ENCODE data around the gene RAB3A.
"Not testable (repeated sequence)": the region's sequence is repeated elsewhere in the genome, so short reads cannot be mapped to it uniquely, and the experiment has no call there.

Gene RAB3A

DNA sequence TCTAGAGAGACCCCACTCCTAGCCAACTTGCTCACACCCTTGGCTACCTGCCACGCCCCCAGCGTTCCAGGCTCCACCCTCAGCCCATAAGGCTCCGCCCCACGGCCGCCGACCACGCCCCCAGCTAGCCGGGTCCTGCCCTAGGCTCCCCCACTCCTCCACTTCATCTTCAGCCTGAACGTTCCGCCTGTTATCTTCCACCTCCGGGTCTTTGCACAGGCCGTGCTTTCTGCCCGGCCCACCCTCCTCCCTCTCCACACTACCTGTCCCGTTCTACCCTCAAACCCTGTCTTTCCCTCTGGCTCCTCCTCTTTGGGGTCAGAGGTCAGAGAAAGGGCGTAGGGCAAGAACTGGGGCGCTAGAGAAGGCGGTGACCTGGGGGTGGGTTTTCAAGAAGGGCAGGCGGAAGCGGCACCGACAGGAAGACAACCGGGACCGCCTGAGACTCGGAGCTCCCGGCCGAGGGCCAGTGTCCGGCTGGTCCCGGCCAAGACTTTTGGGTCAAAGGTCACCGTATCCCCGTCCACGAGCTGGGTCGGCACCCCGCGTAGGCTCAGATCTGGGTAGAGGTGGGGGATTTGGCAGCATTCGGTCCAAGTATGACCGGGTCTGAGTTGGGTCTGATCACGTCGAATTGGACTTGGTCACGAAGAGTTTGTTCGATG is 20.1 kb upstream of the RAB3A start:
- peak in 1 of 2 experiments; percentile 31 for DNase-seq (ENCODE audit: low read depth in 2 of 2)

DNA sequence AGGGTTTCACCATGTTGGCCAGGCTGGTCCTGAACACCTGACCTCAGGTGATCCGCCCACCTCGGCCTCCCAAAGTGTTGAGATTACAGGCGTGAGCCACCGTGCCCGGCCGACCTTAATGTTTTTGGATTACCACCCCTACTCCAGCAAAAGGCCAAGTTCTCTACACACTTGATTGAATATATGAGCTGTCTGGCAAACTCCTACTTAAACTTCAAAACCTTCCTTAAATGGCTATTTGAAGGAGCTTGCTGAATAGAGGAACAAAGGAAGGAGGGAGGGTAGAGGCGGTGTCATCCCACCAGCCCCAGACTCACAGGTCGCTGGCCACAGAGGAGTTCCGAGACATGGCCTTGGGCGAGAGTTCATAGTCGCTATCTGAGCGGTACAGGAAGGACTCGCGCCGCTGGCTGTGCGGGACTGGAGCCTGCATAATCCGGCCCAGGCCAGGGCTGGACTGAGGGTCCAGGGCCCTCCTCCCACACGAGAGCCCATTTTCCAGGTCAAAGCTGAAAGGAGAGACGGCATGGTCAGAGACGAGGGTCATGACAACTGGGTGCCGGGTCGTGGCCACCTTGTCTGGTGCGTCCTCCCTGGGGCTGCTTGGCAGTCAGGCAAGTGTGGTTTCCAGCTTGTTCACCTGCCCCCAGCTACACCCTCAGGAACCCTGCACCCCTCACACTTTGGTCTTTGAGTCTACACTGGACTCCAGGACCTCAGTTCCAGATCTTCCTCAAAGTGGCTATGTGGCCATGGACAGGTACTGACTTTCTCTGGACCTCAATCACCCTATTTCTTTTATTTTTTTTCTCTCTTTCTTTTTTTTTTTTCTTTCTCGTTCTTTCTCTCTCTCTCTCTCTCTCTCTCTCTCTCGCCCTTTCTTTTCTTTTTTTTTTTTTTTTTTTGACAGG is 18.2 kb upstream of the RAB3A start:
- DNase-seq (ENCODE audit: low read depth in 2 of 2) = no peak

DNA sequence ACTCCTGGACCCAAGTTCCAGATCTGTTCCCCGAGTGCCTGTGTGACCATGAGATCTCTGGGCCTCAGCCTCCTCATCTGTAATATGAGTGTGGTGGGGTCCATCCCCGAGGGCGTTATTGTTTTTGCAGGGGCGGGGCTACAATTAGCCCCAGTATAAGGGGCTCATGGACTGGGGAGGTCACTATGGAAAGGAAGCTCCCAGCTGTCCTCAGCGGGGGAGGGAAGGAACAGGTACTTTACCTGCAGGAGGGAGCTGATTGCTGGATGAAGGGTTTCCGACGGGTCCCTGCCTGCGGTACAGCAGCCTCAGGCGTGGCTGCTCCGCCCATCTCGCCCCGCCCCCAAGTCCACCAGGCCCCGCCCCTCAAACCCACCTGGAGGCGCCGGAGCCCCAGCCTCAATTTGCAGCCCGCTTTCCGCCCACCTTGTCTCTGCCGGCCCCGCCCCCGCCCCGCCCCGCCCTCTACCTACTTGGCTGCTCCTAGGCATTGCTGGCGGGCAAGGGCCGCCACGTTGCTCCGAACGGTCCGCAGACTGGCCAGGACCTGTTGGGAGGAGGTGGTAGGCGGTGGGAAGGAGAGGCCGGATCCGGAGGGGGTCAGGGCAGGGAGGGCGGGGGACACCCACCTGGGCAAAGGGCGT is 16.9 kb upstream of the RAB3A start:
- no peak for DNase-seq (ENCODE audit: low read depth in 2 of 2)

DNA sequence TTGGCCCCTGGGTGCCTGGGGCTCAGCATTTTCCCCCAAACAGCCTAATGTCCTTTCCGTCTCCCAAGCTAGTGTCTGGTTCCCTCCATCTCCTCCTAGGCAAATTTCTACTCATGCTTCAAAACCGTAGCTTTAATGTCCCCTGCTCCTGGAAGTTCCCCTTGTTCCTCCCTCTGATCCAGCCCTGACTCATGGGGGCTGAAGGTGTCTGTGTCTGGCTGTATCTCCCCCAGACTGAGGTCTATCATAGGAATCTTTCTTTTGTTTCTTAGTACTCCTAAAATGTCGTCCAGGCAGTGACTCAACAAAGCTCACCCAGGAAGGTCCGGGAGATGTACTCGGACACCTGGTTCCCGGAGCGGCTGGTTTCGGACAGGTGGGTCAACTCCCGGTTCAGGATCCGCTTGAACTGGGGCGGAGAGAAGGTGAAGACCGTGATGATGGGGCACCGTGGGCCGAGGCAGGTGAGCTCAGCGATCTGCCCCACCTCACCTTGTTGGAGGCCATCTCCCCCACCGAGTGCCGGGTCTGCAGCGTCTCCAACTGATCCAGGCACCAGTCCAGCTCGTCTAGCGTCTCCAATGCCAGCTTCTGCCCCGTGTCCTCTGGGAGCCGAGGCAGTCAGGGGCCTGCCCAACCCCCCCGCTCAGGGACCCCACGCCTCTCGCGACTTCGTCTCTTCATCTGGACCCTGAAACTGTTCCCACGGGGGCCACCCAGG is 16.2 kb upstream of the RAB3A start:
- DNase-seq (ENCODE audit: low read depth in 2 of 2) = no peak

DNA sequence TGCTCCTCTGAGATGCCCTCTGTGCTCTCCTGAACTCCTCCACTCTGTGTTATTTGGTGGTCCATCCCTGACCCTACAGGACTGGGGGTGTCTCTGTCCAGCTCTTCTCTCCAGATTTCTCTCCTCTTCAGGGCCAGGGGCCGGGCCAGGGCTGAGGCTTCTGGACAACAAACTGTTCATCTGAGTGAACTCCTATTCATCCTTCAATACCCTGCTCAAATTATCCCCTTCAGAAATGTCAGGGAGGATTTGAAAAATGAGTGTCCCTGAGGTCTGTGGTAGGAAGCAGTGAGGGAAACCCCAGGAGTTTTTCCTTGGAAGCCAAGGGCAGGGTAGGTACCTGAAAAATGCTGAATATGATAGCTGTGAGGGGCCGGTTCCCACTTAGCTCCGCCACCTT is 14.8 kb upstream of the RAB3A start:
- no peak for DNase-seq (ENCODE audit: low read depth in 2 of 2)

DNA sequence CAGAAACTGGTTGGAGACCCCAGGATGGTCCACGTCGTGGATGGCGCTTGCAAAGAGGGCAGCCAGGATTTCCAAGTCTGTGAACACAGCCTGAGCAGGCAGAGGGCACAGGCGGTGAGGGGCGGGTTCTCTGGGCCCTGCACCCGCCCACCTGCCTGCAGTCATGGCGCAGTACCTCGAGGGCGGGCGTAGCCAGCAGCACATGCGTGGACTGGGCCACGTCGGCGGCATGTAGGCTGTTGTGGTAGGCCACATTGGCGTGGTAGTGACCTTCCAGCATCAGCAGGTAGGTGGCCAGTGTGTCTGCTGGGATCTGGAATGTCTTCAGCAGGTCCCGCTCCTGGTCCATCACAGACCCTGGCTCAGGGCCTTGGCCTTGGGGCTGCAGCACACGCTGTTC is 14.3 kb upstream of the RAB3A start:
- no peak for DNase-seq (ENCODE audit: low read depth in 2 of 2)

DNA sequence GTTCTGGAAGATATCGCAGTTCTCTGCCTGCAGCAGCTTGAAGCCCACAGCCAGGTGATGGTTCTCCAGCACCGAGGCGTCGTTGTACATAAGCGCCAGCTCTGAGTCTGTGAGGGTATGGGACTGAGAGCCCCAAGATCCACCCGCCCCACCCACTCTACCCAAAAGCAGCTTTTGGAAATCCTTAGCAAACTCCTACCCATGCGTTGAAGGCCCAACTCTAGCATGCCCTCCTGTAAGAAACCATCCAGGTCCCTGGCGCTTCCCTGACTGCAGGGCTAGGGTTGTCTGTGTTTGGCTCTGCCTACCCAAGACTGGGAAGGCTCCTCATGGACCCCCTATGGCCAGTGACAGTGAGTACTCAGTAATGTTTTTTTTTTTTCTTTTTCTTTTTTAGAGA is 12.9 kb upstream of the RAB3A start:
- DNase-seq (ENCODE audit: low read depth in 2 of 2) = no peak

DNA sequence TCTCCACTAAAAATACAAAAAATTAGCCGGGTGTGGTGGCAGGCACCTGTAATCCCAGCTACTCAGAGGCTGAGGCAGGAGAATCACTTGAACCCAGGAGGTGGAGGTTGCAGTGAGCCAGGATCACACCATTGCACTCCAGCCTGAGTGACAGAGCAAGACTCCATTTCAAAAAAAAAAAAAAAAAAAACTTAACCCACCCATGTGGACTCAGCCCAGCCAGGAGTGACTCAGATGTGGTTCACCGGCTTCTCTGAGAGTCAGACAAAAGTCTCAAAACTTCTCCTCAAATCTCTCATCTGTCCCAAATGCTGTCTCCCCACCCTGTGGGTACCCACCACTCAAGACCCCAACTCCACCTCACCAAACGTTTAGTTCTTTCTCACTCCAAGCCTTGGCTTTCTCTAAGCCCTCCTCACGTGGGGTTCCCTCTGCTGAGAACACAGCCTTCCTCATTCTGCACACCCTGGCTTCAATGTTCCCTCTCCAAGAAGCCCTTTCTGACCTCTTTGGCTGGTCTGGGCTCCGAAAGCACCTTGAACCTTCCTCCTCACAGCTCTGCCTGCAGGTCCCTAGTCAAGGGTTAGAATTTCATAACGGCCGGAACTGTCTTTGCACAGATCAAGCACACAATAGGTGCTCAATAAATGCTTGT is 11.1 kb upstream of the RAB3A start:
- no peak for DNase-seq (ENCODE audit: low read depth in 2 of 2)

DNA sequence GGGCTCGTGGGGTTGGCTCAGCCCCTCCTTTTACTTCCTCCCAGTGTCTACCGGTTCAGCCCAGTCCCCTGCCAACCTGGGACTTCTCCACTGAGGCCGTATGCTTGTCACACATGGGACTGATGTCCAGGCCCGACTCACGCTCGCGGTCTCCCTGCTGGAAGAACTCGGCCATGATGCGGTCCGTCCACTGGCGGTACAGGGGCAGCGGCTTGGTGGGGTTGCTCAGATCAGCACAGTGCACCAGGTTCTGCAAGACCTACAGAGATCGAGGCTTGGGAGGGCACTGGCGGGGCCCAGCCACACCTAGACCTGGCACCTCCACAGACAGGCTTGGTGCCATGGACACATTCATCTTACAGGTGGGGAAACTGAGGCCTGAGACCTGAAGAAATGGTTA is 7.8 kb upstream of the RAB3A start:
- DNase-seq (ENCODE audit: low read depth in 2 of 2) = no peak

DNA sequence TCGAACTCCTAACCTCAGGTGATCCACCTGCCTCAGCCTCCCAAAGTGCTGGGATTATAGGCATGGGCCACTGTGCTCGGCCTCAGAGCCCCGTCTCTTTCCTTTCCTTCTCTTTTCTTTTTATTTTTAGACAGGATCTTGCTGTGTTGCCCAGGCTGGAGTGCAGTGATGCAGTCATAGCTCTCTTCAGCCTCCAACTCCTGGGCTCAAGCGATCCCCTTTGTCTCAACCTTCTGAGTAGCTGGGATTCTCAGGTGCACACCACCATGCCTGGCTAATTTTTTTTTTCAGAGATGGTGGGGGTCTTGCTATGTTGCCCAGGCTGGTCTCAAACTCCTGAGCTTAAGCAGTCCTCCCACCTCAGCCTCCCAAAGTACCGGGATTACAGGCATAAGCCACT is 6.1 kb upstream of the RAB3A start:
- DNase-seq (ENCODE audit: low read depth in 2 of 2) = not testable (repeated sequence)

DNA sequence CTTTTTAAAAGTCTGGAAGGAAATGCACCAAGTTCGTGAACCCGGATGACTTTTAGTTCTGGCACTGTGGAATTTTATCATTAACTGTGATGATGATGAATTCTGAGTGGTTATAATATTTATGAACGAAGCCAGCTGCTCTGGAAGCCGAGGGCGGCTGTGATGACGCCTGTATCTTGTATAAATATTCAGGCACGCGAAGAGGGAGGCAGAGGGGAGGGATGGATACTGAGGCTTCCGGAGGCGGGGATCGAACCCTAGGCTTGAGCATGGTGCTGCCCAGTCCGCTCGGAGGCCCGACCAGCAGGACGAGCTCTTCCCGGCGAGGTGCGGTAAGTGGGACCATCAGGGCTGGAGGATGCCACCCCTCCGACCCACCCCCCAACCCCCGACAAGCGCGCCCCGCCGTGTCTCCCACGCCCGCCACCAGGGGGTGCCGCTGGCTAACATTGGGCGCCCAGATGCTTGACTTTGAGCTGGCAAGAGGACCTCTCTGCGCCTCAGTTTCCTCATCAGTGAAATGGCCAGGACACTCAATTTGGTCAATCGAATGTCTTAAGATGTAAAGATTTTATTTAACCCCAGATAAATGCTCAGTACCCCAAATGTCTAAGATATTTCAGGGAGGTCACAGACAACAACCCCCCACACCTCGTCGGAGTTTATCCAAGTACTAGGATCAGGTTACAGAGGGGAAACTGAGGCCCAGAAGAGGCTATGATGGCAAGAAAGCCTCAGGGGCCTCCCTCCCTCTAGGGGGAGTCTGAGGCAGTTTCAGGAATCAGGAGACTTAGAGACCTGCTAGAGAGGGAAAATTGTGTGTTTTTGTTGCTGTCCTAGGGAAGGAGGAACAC is 4.5 kb upstream of the RAB3A start:
- peak; percentile 41 to 42 for DNase-seq (ENCODE audit: low read depth in 2 of 2)

DNA sequence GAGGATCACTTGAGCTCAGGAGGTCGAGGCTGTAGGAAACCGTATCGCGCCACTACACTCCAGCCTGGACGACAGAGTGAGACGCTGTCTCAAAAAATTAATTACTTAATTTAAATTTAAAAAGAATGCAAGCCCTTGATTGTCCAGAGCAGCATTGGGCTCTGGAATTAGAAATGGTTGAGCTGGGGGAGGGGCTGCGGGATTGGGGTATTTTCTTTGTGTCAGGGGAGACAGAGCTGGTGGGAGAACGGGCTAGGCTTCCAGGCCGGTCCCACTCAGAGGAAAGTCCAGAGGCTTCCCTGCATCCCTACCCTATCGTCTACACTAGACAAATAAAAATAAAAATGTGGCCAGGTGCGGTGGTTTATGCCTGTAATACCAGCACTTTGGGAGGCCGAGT is 2.2 kb upstream of the RAB3A start:
- DNase-seq (ENCODE audit: low read depth in 2 of 2) = no peak

DNA sequence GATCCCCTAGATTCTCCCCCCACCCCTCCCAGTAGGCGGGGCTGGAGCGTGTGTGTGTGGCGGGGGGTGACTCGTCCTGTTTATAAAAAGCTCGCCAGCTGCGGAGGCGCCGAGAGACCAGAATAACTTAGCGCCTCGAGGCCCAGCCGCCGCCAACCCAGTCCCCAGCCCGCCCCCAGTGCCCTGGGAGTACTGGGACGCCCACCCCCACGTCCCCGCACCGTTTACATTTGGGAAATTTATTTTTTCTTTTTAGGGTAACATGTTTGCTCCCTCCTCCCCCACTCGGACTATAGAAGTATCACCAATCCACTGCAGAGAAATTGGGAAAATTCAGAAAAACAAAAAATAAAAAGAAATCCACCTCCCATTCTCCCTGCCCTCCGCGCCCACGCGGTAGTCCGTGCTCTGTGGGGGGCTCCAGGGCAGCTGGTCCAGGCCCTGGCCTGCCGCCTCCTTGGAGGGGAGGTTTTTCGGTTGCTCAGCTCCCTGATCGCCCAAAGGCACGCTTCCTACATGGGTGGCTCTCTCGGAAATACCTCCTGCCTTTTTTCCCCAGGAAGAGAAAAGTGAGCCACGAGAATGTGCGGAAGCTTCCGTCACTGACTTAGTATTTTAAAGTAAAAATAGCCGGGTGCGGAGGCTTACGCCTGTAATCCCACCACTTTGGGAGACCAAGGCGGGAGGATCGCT is 1.5 kb upstream of the RAB3A start:
- DNase-seq (ENCODE audit: low read depth in 2 of 2) = no peak

DNA sequence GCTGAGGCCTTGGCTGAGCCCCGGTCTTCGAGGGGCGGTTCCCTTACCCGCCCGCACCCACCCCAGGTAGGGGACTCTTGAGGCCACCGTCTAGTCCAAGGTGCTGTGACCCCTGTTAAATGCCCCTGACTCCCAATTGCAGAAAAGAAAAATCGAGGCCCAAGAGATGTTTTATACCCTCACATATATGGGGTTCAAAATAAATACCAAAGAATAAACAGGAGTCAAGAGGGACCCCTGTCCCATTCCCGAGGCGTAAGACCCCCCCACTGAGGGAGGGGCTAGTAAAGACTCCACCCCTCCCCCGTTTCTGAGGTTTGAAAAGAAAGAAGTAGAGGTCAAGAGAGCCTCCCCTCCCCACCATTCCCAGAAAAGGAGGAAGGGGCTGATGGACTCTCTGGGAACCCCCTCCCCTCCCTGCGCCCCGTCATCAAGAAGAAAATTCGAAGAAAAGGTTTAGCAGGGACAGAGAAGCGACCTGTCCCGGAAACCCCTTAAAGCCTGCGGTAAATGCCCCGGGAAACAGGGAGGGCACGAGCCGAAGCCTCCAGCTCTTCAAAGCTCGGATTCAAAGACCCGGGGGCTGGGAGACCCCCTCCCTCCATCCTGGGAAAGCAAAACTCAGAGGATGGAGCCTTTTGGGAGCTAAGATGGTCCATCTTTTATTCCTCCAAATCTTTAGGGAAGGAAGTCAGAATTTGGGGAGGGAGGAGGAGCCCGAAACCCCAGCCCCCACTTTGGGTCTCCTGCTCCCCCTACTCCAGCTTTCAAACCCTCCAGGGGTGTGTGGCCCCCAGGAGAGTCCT is 755 bp upstream of the RAB3A start:
- DNase-seq (ENCODE audit: low read depth in 2 of 2) = peak in 1 of 2 experiments; percentile 9

DNA sequence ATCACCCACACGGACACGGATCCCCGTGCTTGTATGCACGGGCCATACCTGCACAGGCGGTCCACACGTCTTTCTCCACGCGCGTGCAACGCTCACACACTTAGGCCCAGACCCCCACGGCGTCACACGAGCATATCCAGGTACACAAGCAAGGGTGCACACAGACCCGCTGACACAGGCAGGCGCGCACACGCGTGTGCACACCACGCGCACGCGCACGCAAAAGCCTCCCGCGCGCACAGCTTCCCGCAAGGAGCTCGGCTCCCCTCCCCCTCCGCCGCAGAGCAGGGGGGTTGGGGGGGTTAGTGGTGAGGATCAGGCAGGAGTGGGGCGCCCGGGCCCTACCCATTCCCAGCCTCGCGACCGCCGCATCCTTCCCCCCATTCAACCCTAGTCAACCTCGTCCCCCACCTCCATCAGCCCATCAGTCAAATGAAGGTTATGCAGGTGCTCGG is 407 bp downstream of the RAB3A start:
- DNase-seq (ENCODE audit: low read depth in 2 of 2) = no peak

DNA sequence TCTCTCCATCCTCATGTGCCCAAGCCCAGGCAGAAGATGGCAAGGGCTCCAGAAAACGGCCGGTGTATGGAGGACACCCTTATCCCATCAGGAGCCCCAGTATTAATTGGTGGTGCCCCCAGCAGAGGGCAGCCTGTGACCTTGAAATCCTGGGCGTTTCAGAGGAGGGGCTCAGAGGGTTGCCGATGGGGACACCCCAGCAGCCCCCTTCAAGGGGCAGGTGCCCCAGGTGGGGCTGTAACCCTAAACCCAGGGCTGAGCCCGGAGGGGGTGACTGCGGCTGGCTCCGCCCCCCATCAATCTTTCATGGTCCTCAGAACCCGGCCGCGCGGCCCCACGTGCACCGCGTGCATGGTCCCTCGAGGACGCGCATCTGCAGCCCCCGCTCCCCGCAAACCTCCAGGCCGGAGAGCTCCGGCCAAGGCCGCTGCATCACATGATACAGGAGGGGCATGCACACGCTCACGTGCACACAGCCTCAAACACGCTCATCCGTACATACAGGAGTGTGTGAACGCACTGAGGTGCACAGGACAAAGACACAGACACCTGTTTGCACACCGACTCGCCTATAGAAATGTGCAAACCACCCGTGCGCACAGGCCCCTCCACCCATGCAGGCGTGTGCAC is 949 bp downstream of the RAB3A start:
- no peak for DNase-seq (ENCODE audit: low read depth in 2 of 2)

DNA sequence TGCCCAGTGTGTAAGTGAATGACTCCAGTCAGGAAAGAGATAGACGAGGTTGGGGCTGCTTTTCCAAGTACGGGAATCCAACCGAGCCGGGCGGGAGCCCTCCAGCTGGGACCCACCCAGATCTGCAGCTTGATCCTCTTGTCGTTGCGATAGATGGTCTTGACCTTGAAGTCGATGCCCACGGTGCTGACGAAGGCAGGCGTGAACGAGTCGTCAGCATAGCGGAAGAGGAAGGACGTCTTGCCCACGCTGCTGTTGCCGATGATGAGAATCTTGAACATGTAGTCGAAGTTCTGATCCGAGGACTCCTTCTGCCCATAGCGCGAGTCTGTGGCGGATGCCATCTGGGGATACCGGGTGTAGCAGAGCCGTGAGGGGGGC is 1.5 kb downstream of the RAB3A start:
- DNase-seq (ENCODE audit: low read depth in 2 of 2) = no peak

DNA sequence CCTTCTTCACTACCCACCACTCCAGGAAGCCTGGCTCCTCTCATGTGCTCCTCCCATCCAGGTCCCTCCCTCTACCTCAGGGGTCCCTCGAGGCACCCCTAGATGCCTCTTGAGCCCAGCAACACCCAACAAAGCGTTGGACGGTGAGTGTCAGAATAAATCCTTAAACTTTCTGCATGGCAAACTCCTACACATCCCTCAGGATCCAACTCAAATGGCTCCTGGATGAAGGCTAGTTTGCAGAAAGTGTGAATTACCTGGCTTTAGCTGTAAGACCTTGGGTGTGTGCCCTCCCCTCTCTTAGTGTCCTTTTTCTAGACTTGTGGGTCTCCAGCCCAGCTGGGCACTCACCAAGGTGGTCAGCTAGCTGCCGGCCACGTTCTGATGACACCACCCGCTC is 5.5 kb downstream of the RAB3A start:
- no peak for DNase-seq (ENCODE audit: low read depth in 2 of 2)

DNA sequence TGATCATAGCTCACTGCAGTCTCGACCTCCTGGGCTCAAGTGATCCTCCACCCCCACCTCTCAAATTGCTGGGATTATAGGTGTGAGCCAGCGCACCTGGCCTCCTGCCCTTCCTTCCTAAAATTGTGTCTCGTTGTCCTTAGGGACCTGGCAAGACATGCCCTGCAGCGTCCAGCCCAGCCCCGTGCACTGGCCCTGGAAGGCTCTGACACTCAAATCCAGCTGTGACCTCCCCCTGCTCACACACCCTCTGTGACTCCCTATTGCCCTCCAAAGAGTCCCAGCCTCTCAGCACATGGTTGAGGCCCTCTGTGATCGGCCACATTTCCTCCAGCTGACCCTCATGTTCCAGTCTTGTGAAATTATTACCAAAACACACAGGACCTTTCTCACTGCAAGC is 5.9 kb downstream of the RAB3A start:
- no peak for DNase-seq (ENCODE audit: low read depth in 2 of 2)

Measured in stimulated activated CD4-positive, alpha-beta T cell treated with anti-CD3 and anti-CD28 coated beads, Interleukin-12 subunit alpha, Interleukin-12 subunit beta, amount 100 ng/mL, for 24 hours (primary cell).